Astrocyte (in vitro differentiated cells and primary cell): ENCODE results near the gene ZNF335.

ENCODE experiments used
- EZH2 ChIP-seq: IDR thresholded peaks from 2 replicates; pipeline ENCODE4 v1.6.1; 2012; ENCODE audit warnings: mild to moderate bottlenecking, low read length, inconsistent platforms; ENCODE audit not compliant: insufficient read depth
- TF ChIP-seq, protein P1 (sequence below): IDR thresholded peaks from 2 replicates; pipeline ENCODE4 v1.5.1; 2011; ENCODE audit warnings: low read depth, mild to moderate bottlenecking, inconsistent platforms, low read length, moderate library complexity; ENCODE audit not compliant: insufficient read depth

DNA sequence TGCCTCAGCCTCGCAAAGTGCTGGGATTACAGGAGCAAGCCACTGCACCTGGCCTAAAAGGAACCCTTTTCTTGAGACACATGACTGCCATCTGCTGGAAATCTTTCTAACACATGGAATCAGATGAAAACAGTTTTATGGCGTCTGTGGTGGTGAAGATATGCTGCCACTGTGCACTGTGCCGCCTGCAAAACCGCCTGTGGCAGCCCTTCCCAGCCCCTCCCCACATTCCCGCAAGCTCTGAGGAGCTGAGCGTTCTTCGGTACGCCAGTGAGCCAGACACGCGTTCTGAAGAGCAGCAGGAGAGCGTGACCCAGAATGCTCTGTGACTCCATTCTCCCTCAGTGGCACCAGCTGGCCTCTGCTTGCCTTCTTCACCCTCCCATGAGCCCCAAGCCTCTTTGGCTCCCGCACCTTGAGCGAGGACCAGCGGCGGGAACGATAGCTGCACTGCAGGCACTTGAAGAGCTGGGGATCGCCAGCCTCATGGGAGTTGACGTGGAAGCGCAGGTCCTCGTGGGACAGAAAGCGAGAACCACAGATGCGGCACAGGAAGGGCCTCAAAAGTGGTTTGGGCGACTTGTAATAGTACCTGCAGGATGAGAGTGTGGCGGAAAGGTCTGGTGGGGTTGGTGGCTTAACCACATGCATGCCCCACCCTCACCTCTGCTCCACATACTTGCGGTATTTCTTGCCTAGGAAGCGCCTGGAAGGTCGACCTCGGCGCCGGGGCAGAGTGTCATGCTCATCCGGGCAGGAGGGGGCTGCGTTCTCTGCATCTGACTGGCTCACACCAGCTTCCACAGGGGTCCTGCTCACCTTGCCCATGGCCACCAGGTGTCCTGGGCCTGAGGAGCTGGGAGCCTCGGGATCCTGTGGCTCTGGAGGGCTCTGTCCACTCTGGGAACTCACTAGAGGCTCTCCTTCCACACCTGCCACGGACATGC lies 8.7 kb downstream of the ZNF335 start:
- TF ChIP-seq, protein P1, sequence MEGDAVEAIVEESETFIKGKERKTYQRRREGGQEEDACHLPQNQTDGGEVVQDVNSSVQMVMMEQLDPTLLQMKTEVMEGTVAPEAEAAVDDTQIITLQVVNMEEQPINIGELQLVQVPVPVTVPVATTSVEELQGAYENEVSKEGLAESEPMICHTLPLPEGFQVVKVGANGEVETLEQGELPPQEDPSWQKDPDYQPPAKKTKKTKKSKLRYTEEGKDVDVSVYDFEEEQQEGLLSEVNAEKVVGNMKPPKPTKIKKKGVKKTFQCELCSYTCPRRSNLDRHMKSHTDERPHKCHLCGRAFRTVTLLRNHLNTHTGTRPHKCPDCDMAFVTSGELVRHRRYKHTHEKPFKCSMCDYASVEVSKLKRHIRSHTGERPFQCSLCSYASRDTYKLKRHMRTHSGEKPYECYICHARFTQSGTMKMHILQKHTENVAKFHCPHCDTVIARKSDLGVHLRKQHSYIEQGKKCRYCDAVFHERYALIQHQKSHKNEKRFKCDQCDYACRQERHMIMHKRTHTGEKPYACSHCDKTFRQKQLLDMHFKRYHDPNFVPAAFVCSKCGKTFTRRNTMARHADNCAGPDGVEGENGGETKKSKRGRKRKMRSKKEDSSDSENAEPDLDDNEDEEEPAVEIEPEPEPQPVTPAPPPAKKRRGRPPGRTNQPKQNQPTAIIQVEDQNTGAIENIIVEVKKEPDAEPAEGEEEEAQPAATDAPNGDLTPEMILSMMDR, result no peak
- TF ChIP-seq EZH2, result no peak
